ENCODE results near the gene GFER. TPM values are rescaled to one million over a fixed set of nuclear protein-coding genes. Genes with fewer than 3 reads are reported as not detected.
A peak's percentile ranks its signal among the peaks of the same experiment; 100 is the strongest.

The GFER gene
- total RNA-seq, 1 experiment from 2014 or later, result 26.2 TPM

DNA sequence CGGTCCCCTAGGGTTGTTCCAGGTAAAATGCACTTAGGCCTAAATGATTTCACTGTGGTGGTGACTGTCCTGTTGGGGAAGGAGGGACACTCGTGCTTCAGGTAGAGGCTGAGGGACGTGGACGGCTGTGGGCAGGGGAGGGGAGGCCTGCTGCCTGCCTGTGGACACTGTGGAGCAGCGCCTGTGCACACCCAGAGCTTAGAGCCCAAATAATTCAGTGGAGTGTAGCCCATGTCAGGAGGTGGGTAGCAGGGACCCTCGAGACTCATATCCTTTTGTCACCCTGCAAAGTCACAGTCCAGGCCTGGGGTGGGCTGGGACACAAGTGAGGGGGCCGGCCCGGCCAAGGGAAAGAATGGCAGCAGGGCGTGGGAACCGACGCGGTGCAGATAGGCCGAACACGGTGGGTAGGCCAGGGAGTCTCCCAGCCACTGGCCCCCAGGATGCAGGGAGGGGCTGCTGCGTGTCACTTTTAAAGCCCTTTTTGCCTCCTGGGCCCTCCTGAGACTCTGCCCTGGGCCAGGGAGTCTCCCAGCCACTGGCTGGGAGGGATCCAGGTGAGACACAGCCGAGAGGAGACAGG is 42.0 kb downstream of the GFER start:
- DNase-seq (ENCODE audit: low spot score), result no peak
- no TSS peak for BruUV-seq (replicated peaks)
- Histone ChIP-seq H3K27ac (ENCODE audit: low read depth, low read length, poor library complexity, severe bottlenecking) (no peak overlapping the region), H3K4me1 (ENCODE audit: insufficient read depth, low read length, poor library complexity, severe bottlenecking) (peaks cover 25% of the 10 kb centered on the region), H3K27me3 (replicated peaks; ENCODE audit: insufficient read depth, low read depth, low read length, poor library complexity) (no peaks in the 10 kb centered on the region), H3K9me3 (ENCODE audit: low read depth, low read length, poor library complexity, severe bottlenecking) (no peaks in the 10 kb centered on the region), H3K4me3 (ENCODE audit: low read depth, low read length, poor library complexity, severe bottlenecking) (no peak overlapping the region), H3K36me3 (ENCODE audit: insufficient read depth, low read length, poor library complexity, severe bottlenecking) (no peaks in the 10 kb centered on the region)
- intact Hi-C loops (cut with micrococcal nuclease; ENCODE audit: unreplicated experiment), result no loop called here
- ChIA-PET POLR2A (ENCODE audit: low non-redundant PET) (interaction anchor here (0.6 kb wide), 1 partner anchor 1425 kb away, joined by 4 read pairs; no protein-coding TSS in a partner anchor), CTCF (interaction anchor here (0.5 kb wide), 1 partner anchor 127 kb away, joined by 3 read pairs; no protein-coding TSS in a partner anchor)
- TF ChIP-seq EZH2 (IDR thresholded peaks at IDR 0.05; ENCODE audit: borderline replicate concordance, low read depth, low read length, poor library complexity, severe bottlenecking), result no peak
- TF ChIP-seq, protein P1, sequence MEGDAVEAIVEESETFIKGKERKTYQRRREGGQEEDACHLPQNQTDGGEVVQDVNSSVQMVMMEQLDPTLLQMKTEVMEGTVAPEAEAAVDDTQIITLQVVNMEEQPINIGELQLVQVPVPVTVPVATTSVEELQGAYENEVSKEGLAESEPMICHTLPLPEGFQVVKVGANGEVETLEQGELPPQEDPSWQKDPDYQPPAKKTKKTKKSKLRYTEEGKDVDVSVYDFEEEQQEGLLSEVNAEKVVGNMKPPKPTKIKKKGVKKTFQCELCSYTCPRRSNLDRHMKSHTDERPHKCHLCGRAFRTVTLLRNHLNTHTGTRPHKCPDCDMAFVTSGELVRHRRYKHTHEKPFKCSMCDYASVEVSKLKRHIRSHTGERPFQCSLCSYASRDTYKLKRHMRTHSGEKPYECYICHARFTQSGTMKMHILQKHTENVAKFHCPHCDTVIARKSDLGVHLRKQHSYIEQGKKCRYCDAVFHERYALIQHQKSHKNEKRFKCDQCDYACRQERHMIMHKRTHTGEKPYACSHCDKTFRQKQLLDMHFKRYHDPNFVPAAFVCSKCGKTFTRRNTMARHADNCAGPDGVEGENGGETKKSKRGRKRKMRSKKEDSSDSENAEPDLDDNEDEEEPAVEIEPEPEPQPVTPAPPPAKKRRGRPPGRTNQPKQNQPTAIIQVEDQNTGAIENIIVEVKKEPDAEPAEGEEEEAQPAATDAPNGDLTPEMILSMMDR (conservative IDR thresholded peaks at IDR 0.05; ENCODE audit: low read depth, low read length), result no peak

DNA sequence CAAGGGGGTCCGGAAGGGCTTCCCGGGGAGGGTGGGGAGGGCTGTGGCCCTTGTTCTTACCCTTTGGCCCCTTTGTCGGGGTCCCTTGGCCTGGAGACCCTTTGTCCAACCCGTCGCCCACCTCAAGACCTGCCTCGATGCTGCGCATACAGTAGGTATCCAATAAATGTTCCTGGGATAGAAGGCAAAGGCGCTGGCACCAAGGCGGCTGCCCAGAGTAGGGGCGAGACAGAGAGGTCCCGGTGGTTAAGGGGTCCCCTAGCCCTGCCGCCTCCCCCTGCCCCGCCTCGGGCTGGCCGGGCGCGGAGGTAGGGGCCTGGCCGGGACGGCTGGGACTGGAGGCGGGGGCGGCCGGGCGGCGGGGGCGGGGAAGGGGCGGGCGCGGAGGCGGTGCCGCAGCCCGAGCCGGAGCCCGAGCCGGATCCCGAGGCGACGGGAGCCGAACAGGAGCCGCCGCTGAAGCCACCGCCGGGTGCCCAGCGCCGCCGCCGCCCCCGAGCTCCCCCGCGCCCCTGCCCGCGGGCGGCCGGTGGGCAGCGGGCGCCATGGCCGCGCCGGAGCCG is 42.5 kb downstream of the GFER start, which contains the start of gene NHERF2:
NHERF2 (plus strand) TSS at position 442 of the 563 bp plus-strand sequence; CDS start at position 546, 104 bp downstream.
- no peak for TF ChIP-seq EZH2 (IDR thresholded peaks at IDR 0.05; ENCODE audit: borderline replicate concordance, low read depth, low read length, poor library complexity, severe bottlenecking)
- TF ChIP-seq, protein P1 (conservative IDR thresholded peaks at IDR 0.05; ENCODE audit: low read depth, low read length), result no peak
- peak within 1 kb of the TSS; percentile 57 for H3K4me3 ChIP-seq (ENCODE audit: low read depth, low read length, poor library complexity, severe bottlenecking)
- H3K27ac ChIP-seq (ENCODE audit: low read depth, low read length, poor library complexity, severe bottlenecking), result no peak within 1 kb of the TSS
- H3K36me3 ChIP-seq (ENCODE audit: insufficient read depth, low read length, poor library complexity, severe bottlenecking), result no peaks in the 10 kb centered on the region
- H3K9me3 ChIP-seq (ENCODE audit: low read depth, low read length, poor library complexity, severe bottlenecking), result no peaks in the 10 kb centered on the region
- ChIA-PET CTCF (interaction anchor here (0.5 to 1.2 kb wide), 2 partner anchors 114 to 169 kb away, joined by 3 read pairs; no protein-coding TSS in a partner anchor), POLR2A (ENCODE audit: low non-redundant PET) (no interaction called here)
- intact Hi-C loops (cut with micrococcal nuclease; ENCODE audit: unreplicated experiment), result no loop called here
- H3K27me3 ChIP-seq (replicated peaks; ENCODE audit: insufficient read depth, low read depth, low read length, poor library complexity), result no peaks in the 10 kb centered on the region
- BruUV-seq (replicated peaks), result no TSS peak
- peaks cover 27% of the 10 kb centered on the region for H3K4me1 ChIP-seq (ENCODE audit: insufficient read depth, low read length, poor library complexity, severe bottlenecking)
- DNase-seq (ENCODE audit: low spot score), result peak; percentile 55

DNA sequence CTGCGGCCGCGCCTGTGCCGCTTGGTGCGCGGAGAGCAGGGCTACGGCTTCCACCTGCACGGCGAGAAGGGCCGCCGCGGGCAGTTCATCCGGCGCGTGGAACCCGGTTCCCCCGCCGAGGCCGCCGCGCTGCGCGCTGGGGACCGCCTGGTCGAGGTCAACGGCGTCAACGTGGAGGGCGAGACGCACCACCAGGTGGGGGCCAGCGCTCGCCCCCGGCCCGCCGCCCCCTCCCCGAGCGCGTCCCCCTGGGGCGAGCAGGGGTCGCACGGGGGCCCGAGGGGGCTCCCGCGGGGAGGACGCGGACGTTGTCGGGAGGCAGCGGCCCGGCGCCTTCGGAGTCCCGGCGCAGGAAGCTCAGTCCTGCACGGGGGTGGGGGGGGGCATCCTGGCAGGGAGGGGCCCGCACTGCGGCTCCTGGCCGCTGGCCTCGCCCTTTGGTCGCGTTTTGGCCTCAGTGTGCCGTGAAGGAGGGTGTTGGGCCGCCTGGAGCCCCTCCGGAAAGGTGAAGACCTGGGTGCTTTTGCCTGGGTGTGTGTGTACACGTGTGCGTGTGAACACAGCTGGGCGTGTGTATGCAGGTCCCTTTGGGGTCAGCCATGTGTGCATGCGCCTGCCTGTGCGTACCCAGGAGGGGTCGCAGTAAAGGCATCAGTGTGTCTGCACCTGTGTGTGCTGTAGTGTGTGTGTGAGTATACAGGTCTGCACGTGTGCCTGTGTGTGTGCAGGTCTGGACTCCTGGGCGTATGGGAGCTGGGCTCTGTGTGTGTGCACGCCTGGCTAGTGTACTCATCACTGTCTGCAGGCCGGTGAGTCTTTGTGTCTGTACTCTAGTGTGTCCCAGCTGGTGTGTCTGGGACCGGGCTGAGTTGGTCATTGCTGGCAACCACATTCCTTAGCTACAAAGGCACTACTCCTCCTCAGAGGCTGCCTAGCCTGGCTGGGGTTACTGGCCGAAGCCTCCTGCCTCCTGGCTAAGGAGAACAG is 43.3 kb downstream of the GFER start:
- intact Hi-C loops (cut with micrococcal nuclease; ENCODE audit: unreplicated experiment), result no loop called here

More for the DNA sequence above, 43.3 kb downstream of the GFER start:
- ChIA-PET CTCF (interaction anchor here (0.5 to 1.2 kb wide), 4 partner anchors 7 to 168 kb away, joined by 3 to 4 read pairs (median 3); partner anchors contain the start of gene NPW), POLR2A (ENCODE audit: low non-redundant PET) (no interaction called here)
- Histone ChIP-seq H3K27me3 (replicated peaks; ENCODE audit: insufficient read depth, low read depth, low read length, poor library complexity) (no peaks in the 10 kb centered on the region), H3K36me3 (ENCODE audit: insufficient read depth, low read length, poor library complexity, severe bottlenecking) (no peaks in the 10 kb centered on the region), H3K4me3 (ENCODE audit: low read depth, low read length, poor library complexity, severe bottlenecking) (peak overlapping the region; percentile 57), H3K9me3 (ENCODE audit: low read depth, low read length, poor library complexity, severe bottlenecking) (no peaks in the 10 kb centered on the region), H3K4me1 (ENCODE audit: insufficient read depth, low read length, poor library complexity, severe bottlenecking) (peaks cover 27% of the 10 kb centered on the region), H3K27ac (ENCODE audit: low read depth, low read length, poor library complexity, severe bottlenecking) (no peak overlapping the region)
- TF ChIP-seq, protein P1 (conservative IDR thresholded peaks at IDR 0.05; ENCODE audit: low read depth, low read length), result 0 out of 2 replicates have a peak, but pooled peaks have one; percentile 19
- TF ChIP-seq EZH2 (IDR thresholded peaks at IDR 0.05; ENCODE audit: borderline replicate concordance, low read depth, low read length, poor library complexity, severe bottlenecking), result no peak
- no peak for DNase-seq (ENCODE audit: low spot score)
- no TSS peak for BruUV-seq (replicated peaks)
